ENCODE results near the gene ACVRL1.
A peak's percentile ranks its signal among the peaks of the same experiment; 100 is the strongest.

ACVRL1 gene

DNA sequence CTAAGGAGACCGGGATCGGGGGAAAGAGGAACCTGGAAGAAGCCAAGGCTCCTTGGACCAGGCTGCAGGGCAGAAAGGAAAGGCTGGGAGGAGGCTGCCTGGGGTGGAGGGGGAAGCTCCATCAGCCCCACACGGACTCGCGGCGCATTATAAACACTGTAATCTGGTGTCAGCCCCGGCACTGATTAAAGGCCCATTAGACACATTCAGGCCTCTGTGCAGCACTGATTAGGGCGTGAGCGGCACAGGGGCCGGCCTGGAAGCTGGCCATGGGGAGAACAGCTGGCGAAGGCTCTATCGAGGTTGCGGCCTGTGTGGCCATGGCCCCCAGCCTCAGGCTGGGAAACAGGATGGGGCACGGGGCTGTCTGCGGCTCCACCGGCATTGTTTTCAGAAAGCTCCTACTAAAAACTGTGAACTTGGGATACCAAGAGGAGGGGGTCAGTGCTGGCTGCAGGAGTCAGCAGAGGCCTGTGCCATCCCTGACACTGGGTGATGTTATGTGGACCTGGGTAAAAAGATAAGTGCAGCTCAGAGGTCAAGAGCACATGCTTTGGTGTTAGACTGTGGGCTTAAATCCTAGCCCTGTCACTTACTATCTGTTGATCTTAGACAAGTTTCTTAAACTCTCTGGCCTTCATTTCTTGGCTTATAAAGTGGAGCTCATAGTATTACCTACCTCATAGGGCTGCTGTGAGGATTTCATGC, 10.6 kb downstream of the ACVRL1 start:
- no peak for DNase-seq

DNA sequence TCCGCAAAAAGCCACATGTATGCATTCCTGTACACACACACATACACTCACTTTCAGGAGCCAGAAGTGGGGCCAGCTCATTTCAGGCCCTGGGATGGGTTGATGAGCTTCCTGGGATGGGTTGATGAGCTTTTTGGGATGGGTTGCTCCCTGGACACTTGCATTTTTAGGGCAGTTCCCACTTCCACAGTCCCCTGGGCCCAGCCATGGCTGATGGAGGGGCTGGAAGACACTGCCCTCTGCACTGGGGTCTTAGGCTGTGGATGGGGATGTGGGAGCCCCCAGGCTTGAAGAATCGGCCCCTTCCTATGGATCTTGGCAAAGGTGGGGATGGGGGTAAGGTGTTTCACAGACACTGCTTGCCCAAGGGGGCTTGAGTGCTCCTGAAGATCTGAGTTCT, 12.7 kb downstream of the ACVRL1 start:
- no peak for DNase-seq

DNA sequence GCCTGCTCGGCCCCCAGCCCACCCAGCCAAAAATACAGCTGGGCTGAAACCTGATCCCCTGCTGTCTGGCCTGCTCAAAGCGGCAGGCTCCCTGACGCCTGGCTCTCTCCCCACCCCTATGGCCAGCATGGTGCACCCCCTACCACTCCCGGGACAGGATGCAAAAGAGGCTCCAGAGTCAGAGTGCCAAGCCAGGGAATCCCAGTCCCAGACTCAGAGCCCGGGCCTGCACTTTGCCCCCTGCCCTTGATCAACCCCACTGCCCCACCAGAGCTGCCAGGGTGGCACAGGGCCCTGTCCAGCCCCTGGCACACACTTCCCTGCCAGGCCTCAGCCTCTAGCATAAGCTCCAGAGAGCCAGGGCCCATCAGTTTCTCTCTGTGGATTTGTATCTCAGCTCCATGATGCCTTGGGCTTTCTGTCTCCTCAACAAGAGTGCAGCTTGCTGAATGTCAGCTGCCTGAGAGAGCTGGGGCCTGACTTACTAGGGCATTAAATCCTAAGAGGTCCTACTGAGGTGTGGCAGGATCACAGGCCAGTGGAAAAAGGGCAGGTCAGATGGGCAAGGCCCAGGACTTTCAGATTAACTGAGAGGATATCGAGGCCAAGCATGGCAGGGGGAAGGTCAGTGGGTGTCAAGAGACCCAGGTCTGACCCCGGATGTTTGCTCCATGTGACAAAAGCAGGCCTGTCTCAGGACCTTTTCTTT, 13.9 kb downstream of the ACVRL1 start:
- no peak for DNase-seq

DNA sequence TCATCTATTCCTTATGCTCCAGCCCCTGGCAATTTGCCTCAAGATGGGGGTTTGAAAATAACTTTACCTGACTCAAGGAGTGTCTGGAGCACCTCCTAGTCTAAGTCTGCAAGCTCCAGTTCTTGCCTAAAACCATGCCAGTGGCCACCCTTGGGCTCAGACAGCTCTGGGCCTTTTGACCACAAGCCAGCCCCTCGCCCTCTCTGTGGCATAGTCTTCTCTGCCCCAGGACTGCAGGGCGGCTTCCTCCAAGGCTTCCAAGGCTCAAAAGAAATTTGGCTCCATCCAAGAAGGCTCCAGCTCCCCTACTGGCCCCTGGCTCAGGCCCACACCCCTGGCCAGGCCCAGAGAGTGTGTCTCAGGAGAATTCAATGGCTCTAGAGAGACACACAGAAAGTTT, 14.8 kb downstream of the ACVRL1 start:
- no peak for DNase-seq

DNA sequence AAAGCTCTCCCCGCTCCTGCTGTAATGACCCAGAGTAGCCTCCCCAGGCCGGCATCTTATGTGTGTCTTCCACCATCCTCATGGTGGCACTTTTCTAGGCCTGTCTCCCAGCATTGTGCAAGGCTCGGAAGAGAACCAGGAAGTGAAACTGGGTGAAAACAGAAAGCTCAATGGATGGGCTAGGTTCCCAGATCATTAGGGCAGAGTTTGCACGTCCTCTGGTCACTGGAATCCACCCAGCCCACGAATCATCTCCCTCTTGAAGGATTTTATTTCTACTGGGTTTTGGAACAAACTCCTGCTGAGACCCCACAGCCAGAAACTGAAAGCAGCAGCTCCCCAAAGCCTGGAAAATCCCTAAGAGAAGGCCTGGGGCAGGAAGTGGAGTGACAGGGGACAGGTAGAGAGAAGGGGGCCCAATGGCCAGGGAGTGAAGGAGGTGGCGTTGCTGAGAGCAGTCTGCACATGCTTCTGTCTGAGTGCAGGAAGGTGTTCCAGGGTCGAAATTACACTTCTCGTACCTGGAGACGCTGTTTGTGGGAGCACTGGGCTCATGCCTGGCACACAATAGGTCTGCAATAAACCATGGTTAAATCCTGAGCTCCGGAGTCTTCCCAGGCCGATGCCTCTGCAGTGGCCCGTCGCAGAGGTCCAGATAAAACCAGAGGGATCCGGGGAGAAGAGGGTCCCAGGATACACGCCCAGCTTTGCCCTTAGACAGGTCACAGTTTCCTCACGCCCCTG, 15.6 kb downstream of the ACVRL1 start:
- DNase-seq: no peak

DNA sequence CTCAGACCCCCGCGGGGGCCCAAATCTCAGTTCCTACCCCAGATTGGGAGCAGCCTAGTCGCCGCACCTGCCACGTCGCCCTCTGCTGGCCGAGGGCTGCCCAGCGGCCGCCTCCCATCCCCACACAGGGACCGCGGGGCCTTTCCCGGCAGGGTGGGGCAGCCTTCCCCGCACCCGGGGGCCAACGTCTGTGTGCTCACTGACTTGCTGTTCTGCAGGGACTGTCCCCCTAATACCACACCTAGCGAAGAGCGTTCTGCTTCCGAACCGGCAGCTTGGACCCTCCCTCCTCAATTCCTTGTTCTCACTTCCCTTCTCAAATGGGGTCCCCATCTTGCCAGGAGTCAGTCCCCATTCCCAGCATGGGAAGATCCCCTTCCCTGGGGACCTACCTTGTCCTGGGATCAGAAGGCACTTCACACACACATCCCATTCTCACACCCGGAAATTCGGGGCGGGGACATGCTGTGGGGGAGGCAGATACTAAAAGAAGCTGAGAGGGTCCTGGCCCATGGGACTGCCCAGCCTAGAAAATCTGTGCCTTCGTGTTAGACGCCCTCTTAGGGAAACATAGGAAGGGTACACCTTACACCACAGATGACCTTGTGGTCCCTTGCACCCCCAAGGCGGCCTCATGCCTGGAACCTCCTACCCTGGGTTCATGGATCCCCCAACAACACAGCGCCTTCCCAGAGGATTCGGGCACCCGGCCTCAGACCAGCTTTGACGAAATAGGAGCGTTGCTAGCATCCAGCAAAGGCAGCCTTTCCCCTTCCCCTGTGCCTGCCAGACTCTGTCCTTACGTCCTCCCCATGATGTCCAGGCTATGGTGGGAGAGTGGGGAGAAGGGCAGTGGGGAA, 16.4 kb downstream of the ACVRL1 start:
- peak; percentile 86 for DNase-seq

DNA sequence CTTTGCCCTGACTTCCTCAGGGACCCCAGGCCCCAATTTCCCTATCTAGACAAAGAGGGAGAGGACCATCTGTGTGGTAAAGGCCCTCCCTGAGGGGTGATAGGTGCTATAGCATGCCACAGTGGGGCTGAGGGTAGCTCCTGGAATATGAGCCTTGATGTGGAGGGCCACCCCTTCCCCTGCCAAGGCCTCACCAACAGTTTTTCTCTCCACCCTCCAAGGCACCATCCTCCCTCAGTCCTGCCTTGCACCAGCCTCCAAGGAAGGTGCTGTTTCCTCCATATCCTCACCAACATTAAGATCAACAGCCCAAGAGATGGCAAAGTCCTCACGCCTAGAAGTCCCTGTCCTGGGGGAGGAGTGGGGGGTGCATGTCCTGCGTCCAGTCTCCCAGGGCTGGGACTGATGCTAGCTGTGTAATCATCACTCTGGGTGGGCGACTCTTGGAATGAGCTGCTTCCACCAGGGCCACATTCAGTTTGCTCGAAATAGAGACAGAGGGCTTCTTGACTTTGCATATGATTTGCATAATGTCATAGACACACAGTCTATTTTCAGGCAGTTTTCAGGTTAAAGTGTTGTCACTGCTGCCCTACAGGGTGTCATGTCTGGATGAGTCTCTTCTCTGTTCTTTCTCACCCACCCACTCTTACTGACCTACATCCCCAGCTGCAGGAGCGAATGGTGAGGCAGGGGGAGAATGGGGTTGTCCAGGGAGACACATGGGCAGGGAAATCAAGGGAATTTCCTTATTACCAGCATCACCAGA, 17.4 kb downstream of the ACVRL1 start:
- no peak for DNase-seq

DNA sequence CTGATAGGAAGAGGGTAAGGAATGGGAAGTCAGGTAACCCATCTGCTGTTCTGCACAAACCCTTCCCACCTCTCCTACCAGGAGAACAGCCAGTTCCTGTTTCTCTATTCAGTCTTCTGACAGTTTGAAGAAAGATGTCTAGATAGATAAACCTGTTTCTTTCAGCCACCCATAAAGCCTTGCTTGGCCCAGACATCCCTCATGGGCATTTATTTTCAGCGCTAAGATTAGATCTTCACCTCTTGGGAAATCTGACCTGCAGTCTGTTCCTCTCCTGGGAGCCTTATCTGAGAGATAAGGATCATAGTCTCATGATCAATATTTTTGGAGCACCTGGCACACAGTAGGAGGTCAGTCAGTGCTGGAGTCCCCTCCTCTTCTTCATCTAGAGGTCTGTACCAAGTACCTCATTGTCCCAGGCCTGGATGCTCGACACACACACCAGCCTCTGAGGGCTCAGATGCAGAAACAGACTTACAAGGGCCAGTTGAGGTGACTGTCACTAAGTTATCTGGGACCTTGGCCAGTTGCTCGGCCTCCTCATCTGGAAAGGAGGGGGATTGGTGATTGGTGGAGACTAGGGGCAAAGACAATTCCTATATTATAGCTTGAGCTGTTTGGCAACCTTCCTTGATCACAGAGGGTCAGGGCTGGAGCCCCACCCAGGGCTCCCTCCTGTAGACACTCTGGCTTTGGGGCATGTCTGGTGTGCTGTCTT, 18.2 kb downstream of the ACVRL1 start:
- DNase-seq: no peak

DNA sequence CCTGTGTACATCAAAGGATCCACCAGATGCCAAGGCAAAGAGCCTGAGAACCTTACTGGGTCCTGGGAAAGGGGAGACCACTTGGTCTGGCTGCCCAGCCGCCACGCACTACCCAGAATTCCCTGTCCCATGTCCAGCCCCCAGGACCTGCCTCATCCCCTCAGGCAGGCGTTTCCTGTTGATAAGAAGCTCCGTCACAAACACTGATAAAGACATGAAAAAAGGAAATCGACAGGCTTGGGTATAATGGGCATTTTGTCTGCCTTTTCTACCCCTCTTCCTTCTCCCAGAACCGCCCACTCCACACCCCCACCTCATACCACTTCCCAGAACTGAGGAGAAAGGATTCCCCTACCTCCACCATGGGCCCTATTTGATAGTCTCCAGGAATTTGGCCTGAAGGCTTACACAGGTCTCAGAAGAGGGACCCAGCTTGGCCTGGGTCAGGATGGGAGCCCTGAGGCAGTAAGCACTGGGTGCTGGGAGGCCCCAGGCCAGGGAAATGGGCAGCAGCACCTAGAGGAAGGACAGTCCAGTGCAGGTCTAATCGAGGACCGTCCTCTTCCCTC, 18.8 kb downstream of the ACVRL1 start:
- DNase-seq: no peak

DNA sequence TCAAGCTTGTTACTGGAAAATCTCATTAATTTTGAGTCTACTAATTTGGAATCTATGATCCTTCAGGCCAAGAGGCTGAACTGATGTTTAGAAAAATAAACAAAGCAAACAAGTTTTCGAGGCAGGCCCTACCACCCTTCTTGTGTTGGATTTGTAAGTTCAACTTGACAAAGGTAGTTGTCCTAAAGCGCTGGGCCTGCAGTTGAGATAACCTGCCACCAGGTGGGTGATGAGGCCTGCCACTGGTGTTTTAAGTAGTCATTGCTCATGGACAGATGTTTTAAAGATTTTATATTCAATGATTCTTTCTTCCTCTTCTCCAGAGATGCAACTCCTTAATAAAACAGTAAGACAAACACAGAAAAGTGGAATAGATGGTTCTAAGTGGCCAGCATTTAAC, 19.4 kb downstream of the ACVRL1 start:
- DNase-seq: peak; percentile 67

DNA sequence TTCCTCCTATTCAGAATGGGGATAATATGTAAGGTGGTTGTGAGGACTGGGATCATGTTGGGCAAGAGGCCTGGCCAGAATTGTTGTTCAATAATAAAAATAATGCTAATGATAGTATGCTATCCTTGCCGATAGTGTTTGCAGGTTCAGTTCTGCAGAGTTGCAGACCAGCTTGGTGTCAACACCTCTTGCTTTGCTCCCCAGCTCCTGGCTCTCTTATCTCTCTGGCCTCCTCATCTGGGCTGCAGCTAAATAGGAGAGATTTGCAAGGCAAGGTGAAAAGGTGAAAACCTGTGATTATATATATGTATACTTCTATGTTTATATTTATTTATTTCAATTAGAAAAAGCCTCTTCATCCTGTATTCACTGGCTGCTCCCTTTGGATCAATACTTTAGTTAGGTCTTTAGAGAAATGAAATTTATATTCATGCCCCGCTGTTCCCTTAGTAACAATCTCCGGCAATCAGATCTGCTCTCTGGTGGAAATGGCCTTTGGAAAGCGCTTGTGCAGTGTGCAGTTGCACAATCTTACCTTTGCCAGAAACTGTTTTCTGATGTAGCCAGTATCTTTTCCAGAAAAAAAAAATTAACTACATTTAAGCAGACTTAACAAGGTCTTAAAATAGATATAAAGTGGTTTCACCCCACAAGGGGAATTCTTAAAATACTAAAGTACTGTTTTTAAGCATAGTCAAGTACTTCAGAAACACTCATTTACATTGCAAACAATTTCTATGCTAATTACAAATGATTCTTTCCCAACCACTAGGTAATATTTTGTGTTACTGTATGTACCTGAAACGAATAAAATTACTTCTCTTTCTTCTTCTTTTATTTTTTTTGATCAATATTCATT, 25.1 kb downstream of the ACVRL1 start:
- no peak for DNase-seq

DNA sequence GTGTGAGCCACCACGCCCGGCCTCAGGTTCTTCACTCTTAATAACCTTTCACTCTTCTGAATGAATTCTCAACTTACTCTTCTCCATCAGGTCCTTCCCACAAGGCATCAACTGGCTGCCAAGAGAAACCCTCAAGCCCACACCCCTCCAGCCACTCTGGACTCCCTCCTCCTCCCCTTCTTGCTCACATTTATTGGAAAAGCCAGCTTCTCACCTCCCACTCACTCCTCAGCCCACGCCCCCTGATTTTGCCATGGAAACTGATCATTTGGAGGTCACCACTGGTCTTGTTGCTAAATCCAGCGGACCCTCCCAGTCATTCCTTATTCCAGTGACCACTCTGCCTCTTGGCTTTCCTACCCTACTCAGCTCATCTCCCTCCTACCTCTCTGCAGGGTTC, 26.8 kb downstream of the ACVRL1 start:
- DNase-seq: no peak

DNA sequence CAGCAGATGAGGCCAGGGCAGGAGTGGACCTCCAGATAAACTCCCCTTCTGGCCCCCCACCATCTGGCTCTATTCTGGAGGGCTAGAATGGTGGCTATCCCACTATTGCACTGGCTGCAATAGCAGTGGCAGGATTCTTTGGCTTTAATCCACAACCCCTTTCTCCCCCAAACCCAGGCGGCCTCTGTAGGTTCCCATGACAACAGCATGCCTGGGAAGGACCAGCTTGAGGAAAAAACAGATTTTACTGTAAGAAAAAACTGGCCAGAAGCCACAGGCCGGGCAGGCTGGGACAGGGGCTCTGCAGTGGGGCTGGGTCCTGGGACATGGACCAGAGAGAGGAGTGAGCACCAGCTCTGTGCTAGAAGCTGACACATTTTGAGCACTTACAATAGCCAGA, 30.6 kb downstream of the ACVRL1 start:
- no peak for DNase-seq

DNA sequence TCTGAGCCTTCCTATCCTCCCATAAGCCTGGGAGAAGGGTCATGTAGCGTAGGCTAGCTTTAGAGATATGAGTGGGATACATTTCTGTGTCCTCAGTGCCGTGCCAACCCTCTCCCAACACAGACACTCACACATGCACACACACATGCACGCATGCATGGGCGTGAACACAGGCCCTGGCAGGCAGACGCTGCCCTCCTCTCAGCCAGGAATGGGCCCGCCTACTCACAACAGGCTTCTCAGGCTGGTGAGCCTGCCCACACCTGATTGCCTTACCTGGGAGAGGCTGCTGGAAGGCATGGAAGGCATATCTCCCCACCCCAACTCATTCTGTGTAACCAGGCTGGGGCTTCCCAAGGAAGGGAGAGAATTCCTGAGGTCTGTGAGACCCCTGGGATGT, 31.4 kb downstream of the ACVRL1 start:
- DNase-seq: peak; percentile 22

DNA sequence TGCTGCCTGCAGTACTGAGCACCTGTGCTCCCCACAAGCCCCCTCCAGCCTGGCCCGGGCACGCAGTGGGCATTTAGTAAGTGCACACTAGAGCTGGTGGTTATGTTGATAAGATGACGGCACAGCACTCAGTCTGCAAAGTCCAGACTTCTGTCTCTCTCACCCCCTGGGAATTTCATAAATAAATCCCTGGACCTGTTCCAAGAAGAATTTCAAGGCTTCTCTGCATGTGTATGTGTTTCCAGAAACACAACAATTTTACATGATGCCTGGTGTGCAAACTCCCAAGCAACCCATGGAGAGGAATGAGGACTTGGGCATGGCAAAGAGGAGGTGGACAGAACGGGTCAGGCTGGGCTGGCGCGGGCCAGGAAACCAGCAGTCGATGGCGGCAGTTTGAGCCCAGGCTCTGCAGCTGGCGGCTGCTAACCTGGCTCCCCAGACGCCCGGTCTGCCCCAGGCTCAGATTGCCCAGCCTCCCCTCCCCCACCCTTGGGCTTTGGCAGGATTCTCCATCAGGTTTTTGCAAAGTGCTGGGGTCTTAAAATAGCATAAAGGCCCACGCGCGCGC, 33.8 kb downstream of the ACVRL1 start:
- no peak for DNase-seq

DNA sequence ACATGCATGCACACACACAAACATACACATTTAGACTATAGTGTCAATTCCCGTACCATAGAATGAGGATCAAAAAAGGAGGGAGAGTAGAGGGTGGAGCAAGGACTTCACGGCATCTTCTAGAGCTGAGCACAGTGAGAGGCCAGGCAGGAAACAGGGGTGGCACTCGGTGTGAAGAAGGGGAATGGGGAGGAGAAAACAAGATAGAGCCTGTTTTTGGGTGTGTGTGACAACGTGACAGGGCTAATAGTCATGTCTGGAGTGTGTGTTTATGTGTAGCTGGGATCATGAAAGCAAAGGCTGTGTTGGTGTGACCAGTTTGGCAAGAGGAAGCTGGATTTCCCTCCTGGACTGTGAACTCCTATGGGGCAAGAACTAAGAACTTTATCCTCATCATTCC, 34.3 kb downstream of the ACVRL1 start:
- no peak for DNase-seq

DNA sequence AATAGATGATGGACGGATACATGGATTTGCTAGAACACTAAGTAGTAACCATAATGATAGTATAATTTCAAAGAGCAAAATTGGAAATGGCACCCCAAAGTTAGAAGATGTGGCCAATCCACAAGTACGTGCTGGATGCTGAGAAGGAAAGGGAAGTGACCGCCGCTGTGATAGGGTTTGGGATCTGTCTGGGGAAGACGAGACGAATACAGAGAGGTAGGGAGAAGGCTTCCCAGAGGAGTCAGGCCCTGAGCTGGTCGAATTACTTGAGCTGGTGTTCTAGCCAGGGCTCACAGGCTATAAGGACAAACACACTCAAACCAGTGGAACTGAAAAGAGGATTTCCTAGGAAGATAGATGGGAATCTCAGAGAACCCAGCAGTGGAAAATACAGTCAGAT, 34.8 kb downstream of the ACVRL1 start:
- no peak for DNase-seq

DNA sequence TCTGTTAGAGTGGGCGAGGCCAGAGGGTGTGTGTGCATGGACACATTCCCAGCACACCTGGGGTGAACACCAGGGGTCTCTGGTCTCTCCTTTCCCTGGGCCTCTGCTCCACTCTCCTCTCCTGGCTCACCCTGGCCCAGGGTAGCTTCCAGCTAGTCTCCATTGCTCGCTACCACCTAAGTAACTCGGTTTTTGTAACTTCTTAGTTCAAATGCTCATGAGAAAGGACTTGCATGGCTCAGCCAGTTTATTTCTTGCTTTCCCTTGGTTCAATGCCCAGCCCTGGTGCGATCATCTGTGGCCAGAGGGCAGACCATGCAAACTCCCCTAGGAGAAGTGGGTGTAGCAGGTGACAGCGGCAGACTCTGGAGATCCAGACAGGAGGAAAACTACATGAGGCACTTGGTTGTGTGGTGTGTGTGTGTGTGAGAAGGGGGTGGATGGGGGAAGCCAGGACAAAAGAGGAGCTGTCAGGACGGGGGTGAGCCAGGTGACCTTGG, 35.2 kb downstream of the ACVRL1 start:
- no peak for DNase-seq

DNA sequence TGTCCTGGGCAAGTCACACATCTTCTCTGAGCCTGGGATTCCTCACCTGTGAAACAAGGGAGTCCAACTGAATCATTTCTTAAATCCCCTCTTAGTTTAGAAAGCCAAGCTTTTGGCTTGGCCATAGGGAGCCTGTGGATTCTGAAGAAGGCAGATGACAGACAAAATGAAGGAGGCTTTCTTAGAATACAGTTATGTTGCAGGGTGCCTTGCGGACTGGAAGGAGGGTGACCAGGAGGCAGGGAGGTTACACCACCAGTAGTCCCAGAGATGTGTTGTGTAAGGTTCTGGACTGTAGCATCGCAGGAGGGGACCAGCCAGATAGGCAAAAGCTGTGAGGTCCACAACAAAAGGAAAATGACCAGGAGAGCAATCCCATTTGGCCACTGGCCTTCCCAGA, 36.0 kb downstream of the ACVRL1 start:
- DNase-seq: no peak

Measured in activated CD8-positive, alpha-beta memory T cell treated with anti-CD3 and anti-CD28 coated beads, Interleukin-2, amount 50 U/mL, for 48 hours (primary cell).